ENCODE measurements around the gene ZNF407. TPM values are rescaled to one million over a fixed set of nuclear protein-coding genes. Genes with fewer than 3 reads are reported as not detected.

ZNF407 gene
- total and polyA plus RNA-seq, 10 donors = 2.0 to 41.0 (median 26.3) TPM

DNA sequence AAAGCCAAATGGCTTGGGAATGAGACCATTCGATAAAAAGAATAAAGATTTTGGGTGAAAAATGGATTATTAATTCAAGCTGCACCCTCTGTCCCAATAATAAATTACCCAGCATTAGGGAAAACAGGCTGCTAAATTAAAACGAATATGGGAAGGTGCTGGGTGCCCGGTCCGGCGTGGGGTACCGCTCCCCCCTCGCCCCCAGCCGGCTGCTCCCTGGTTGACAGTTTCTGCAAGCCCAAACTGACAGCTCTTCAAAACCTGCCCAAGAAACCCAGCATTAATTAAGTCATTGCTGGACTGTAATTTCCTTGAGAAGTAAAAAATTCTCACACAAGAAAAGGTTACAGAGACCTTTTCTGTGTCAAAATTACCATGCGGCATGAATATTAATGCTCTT is 512.6 kb downstream of the ZNF407 start:
- DNase-seq = no peak
- Histone ChIP-seq H3K27ac (no peak overlapping the region), H3K36me3 (no peaks in the 10 kb centered on the region), H3K4me3 (no peak overlapping the region), H3K9me3 (no peaks in the 10 kb centered on the region), H3K27me3 (replicated peaks in 1 of 7) (peaks cover 0 to 12% (median 0%) of the 10 kb centered on the region in 7 donors), H3K4me1 (no peaks in the 10 kb centered on the region)
- WGBS, 5 donors = 90 to 95% (median 93%) methylated on average over 9 of the region's 9 CpGs
- intact Hi-C loops (cut with DNase I; ENCODE audit: low total_unique reads) = no loop called here
- no peak for TF ChIP-seq POLR2A (IDR thresholded peaks at IDR 0.05)

DNA sequence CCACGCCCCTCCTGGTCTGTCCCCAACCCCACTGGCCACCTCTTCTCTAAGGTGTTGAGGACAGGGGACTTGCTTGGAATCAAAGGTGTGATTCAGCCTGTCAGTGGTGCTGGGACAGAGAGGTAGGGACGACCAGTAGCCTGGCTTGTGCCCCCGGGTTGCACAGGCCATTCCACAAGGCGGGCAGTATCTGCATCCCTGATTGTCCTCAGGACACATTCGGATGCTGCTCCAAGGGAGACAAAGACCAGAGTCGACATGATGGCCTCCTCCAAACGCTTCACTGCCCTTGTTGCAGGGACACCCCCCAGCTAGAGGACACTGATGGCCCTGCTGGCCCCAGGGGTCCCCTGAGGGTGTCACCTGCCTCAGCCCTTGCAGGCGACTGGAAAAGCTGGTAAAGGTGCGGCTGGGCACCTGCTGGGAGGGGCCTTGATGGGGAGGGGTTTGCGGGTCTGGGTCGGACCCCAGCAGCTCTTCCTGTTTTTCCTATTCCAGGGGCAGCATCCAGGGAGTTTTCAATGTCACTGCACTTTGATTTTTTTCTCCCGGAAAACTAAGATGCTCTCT is 513.3 kb downstream of the ZNF407 start:
- Histone ChIP-seq H3K9me3 (no peaks in the 10 kb centered on the region), H3K27ac (no peak overlapping the region), H3K36me3 (no peaks in the 10 kb centered on the region), H3K4me3 (no peak overlapping the region), H3K27me3 (replicated peaks in 1 of 7) (peaks cover 0 to 14% (median 0%) of the 10 kb centered on the region in 7 donors), H3K4me1 (no peaks in the 10 kb centered on the region)
- TF ChIP-seq, protein P1, sequence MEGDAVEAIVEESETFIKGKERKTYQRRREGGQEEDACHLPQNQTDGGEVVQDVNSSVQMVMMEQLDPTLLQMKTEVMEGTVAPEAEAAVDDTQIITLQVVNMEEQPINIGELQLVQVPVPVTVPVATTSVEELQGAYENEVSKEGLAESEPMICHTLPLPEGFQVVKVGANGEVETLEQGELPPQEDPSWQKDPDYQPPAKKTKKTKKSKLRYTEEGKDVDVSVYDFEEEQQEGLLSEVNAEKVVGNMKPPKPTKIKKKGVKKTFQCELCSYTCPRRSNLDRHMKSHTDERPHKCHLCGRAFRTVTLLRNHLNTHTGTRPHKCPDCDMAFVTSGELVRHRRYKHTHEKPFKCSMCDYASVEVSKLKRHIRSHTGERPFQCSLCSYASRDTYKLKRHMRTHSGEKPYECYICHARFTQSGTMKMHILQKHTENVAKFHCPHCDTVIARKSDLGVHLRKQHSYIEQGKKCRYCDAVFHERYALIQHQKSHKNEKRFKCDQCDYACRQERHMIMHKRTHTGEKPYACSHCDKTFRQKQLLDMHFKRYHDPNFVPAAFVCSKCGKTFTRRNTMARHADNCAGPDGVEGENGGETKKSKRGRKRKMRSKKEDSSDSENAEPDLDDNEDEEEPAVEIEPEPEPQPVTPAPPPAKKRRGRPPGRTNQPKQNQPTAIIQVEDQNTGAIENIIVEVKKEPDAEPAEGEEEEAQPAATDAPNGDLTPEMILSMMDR (IDR thresholded peaks at IDR 0.05 in 8 of 11, conservative IDR thresholded peaks at IDR 0.05 in 3 of 11) = no peak
- no peak for TF ChIP-seq POLR2A (IDR thresholded peaks at IDR 0.05)
- no peak for TF ChIP-seq POLR2AphosphoS5 (IDR thresholded peaks at IDR 0.05)
- intact Hi-C loops (cut with DNase I; ENCODE audit: low total_unique reads) = no loop called here
- whole genome bisulfite sequencing, 5 donors = 75 to 87% (median 76%) methylated on average over 8 to 12 of the region's 12 CpGs
- DNase-seq = no peak

DNA sequence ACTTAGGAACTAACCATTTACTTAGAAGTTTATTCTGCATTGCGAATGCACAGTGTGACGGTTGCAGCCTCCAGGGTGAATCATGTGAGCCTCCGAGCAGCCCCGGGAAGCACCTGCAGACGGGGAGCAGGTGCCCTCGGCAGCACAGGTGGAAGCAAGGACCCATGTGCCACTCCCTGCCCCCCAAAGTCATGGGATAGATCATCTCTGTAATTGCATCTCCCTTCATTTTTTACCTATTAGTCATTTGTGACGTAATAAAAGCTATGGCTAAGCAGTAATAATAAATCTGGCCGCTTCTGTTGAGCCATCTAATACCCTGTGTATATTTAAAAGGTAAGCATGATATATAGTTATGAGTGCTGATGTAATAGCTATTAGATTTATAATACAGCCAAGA is 514.1 kb downstream of the ZNF407 start:
- no peak for DNase-seq
- no peak overlapping the region for H3K27ac ChIP-seq
- H3K4me3 ChIP-seq = no peak overlapping the region
- whole genome bisulfite sequencing, 5 donors = 81 to 83% (median 82%) methylated on average over 8 of the region's 8 CpGs
- intact Hi-C loops (cut with DNase I; ENCODE audit: low total_unique reads) = no loop called here
- H3K27me3 ChIP-seq (replicated peaks in 1 of 7) = peaks cover 0 to 22% (median 3%) of the 10 kb centered on the region in 7 donors
- H3K9me3 ChIP-seq = no peaks in the 10 kb centered on the region
- TF ChIP-seq, protein P1 (IDR thresholded peaks at IDR 0.05 in 8 of 11, conservative IDR thresholded peaks at IDR 0.05 in 3 of 11) = no peak
- TF ChIP-seq POLR2AphosphoS5 (IDR thresholded peaks at IDR 0.05) (no peak), POLR2A (IDR thresholded peaks at IDR 0.05) (no peak)
- no peaks in the 10 kb centered on the region for H3K36me3 ChIP-seq
- H3K4me1 ChIP-seq = no peaks in the 10 kb centered on the region

DNA sequence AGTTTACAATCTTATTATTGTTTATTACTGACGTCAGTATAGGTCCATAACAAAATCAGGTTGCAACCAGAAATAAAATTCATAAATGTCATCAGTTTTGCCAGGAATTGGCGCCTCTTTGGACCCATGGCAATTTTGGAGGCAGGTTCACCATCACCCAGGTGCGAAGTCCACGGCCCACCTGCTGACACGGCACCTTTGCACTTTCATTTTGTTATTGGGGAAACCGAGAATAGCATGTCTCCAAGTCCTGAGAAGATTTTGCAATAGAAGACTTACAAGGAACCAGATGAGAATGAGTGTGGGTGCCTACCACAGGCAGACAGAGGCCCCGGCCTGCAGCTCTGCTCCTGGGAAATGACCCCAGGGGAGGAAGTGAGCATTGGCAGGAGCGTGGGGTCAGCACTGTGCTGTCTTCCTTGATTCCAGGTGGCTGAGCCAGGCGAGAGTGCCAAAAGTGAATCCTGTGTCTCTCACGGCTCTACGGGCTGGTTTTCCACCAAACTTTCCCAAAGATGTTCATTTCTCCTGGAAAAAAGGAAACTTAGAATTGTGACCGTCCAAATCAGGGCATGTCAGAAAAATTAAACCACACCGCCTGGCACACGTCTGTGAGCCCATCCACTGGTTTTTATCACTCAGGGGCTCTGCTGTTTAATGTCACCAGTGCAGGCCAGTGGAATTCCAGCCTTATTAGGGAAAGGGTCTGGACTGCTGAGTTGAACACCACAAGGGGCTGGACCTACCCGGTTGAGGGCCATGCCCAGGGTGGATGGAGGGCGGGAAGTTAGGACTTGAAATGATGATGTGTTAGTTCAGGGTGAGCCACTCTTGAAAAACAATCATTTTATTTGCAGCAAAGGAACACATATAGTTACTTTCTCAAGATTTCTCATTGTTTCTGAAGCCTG is 514.8 kb downstream of the ZNF407 start:
- Histone ChIP-seq H3K4me3 (no peak overlapping the region), H3K27me3 (replicated peaks in 1 of 7) (peaks cover 0 to 24% (median 0%) of the 10 kb centered on the region in 7 donors), H3K9me3 (no peaks in the 10 kb centered on the region), H3K4me1 (no peaks in the 10 kb centered on the region), H3K36me3 (no peaks in the 10 kb centered on the region), H3K27ac (no peak overlapping the region)
- WGBS, 5 donors = 78 to 88% (median 84%) methylated on average over 16 of the region's 16 CpGs
- intact Hi-C loops (cut with DNase I; ENCODE audit: low total_unique reads) = no loop called here
- DNase-seq = no peak
- no peak for TF ChIP-seq POLR2A (IDR thresholded peaks at IDR 0.05)
- TF ChIP-seq, protein P1 (IDR thresholded peaks at IDR 0.05 in 8 of 11, conservative IDR thresholded peaks at IDR 0.05 in 3 of 11) = no peak
- no peak for TF ChIP-seq POLR2AphosphoS5 (IDR thresholded peaks at IDR 0.05)
